Astrocyte (in vitro differentiated cells and primary cell): Measurements from ENCODE around the gene HDAC10. TPM values are rescaled to one million over a fixed set of nuclear protein-coding genes. Genes with fewer than 3 reads are reported as not detected.

Experiments used
- DNase-seq: peaks from one replicate; pipeline ENCODE4 v3.0.0-alpha.2; 2010; ENCODE audit warnings: low read depth
- FAIRE-seq: peaks from 2 replicates; lab custom pipeline; 2011; peaks lifted over from hg19 to GRCh38; lab: Jason Lieb, UNC
- H2AFZ ChIP-seq: 2 replicates; pipeline ENCODE4 v1.6.0; 2012; ENCODE audit warnings: low read depth, low read length, inconsistent platforms
- H3K27ac ChIP-seq: 2 replicates; pipeline ENCODE4 v1.5.1; 2011; ENCODE audit warnings: low read depth, low read length, inconsistent platforms
- H3K27me3 ChIP-seq: 2 replicates; pipeline ENCODE4 v1.6.0; 2011; ENCODE audit warnings: low read length, inconsistent platforms; ENCODE audit not compliant: insufficient read depth
- H3K36me3 ChIP-seq: 2 replicates; pipeline ENCODE4 v1.5.1; 2011; ENCODE audit warnings: low read length, inconsistent platforms; ENCODE audit not compliant: insufficient read depth
- H3K4me1 ChIP-seq: 2 replicates; pipeline ENCODE4 v1.5.1; 2011; ENCODE audit warnings: low read length, inconsistent platforms; ENCODE audit not compliant: insufficient read depth
- H3K4me2 ChIP-seq: 2 replicates; pipeline ENCODE4 v1.6.0; 2012; ENCODE audit warnings: low read length, inconsistent platforms
- H3K4me3 ChIP-seq: 2 replicates; pipeline ENCODE4 v1.5.1; 2011; ENCODE audit warnings: low read depth, mild to moderate bottlenecking, low read length, inconsistent platforms; ENCODE audit not compliant: insufficient read depth
- H3K79me2 ChIP-seq: 2 replicates; pipeline ENCODE4 v1.6.0; 2012; ENCODE audit warnings: mild to moderate bottlenecking, low read length, inconsistent platforms; ENCODE audit not compliant: insufficient read depth
- H3K9ac ChIP-seq: 2 replicates; pipeline ENCODE4 v1.6.0; 2012; ENCODE audit warnings: mild to moderate bottlenecking, low read length, inconsistent platforms
- H3K9me3 ChIP-seq: 2 replicates; pipeline ENCODE4 v1.5.1; 2012; ENCODE audit warnings: low read depth, mild to moderate bottlenecking, low read length, inconsistent platforms; ENCODE audit not compliant: insufficient read depth
- H4K20me1 ChIP-seq: 2 replicates; pipeline ENCODE4 v1.6.0; 2012; ENCODE audit warnings: low read length, inconsistent platforms; ENCODE audit not compliant: insufficient read depth
- H3K27ac Mint-ChIP-seq: one replicate; pipeline ENCODE4 v1.8.0; 2021; ENCODE audit warnings: mild to moderate bottlenecking, mixed read lengths; ENCODE audit not compliant: unreplicated experiment
- H3K27me3 Mint-ChIP-seq: one replicate; pipeline ENCODE4 v1.8.0; 2021; ENCODE audit warnings: low read depth, mixed read lengths; ENCODE audit not compliant: unreplicated experiment
- H3K36me3 Mint-ChIP-seq: one replicate; pipeline ENCODE4 v1.8.0; 2021; ENCODE audit warnings: low read depth, mixed read lengths; ENCODE audit not compliant: unreplicated experiment
- H3K4me1 Mint-ChIP-seq: one replicate; pipeline ENCODE4 v1.8.0; 2021; ENCODE audit warnings: low read depth, mixed read lengths; ENCODE audit not compliant: unreplicated experiment
- H3K4me3 Mint-ChIP-seq: one replicate; pipeline ENCODE4 v1.8.0; 2021; ENCODE audit warnings: mild to moderate bottlenecking, moderate library complexity, mixed read lengths; ENCODE audit not compliant: unreplicated experiment
- H3K9me3 Mint-ChIP-seq: one replicate; pipeline ENCODE4 v1.8.0; 2021; ENCODE audit warnings: mild to moderate bottlenecking, mixed read lengths; ENCODE audit not compliant: unreplicated experiment
- EZH2 ChIP-seq: IDR thresholded peaks from 2 replicates; pipeline ENCODE4 v1.6.1; 2012; ENCODE audit warnings: mild to moderate bottlenecking, low read length, inconsistent platforms; ENCODE audit not compliant: insufficient read depth
- total RNA-seq: library from RNA; stranded (reverse); gene quantifications from 2 replicates; pipeline ENCODE4 v1.2.1, GENCODE V29; 2021
- TF ChIP-seq, protein P1 (sequence below): IDR thresholded peaks from 2 replicates; pipeline ENCODE4 v1.5.1; 2011; ENCODE audit warnings: low read depth, mild to moderate bottlenecking, inconsistent platforms, low read length, moderate library complexity; ENCODE audit not compliant: insufficient read depth

HDAC10 gene
- total RNA-seq, 1 donor from 2014 or later = 46.5 TPM

GRCh38 chr22:50257451-50258360, 6.6 kb upstream of the HDAC10 start:
- no peak overlapping the region for H3K4me3 ChIP-seq
- no peak overlapping the region for H3K27ac ChIP-seq
- H2AFZ ChIP-seq = no peak overlapping the region
- Mint-ChIP-seq H3K4me1 (peaks cover 7% of the 10 kb centered on the region), H3K27ac (no peak overlapping the region), H3K4me3 (no peak overlapping the region), H3K27me3 (no peaks in the 10 kb centered on the region), H3K36me3 (peaks cover 2% of the 10 kb centered on the region), H3K9me3 (no peaks in the 10 kb centered on the region)
- DNase-seq (no peak), FAIRE-seq (no peak)
- no peak overlapping the region for H3K9ac ChIP-seq
- no peaks in the 10 kb centered on the region for H3K9me3 ChIP-seq
- no peaks in the 10 kb centered on the region for H3K36me3 ChIP-seq
- H3K4me2 ChIP-seq = no peak overlapping the region
- H3K4me1 ChIP-seq = peaks cover 14% of the 10 kb centered on the region
- H4K20me1 ChIP-seq = peaks cover 20% of the 10 kb centered on the region
- no peaks in the 10 kb centered on the region for H3K27me3 ChIP-seq
- peaks cover 26% of the 10 kb centered on the region for H3K79me2 ChIP-seq
- TF ChIP-seq EZH2 = no peak
- TF ChIP-seq, protein P1, sequence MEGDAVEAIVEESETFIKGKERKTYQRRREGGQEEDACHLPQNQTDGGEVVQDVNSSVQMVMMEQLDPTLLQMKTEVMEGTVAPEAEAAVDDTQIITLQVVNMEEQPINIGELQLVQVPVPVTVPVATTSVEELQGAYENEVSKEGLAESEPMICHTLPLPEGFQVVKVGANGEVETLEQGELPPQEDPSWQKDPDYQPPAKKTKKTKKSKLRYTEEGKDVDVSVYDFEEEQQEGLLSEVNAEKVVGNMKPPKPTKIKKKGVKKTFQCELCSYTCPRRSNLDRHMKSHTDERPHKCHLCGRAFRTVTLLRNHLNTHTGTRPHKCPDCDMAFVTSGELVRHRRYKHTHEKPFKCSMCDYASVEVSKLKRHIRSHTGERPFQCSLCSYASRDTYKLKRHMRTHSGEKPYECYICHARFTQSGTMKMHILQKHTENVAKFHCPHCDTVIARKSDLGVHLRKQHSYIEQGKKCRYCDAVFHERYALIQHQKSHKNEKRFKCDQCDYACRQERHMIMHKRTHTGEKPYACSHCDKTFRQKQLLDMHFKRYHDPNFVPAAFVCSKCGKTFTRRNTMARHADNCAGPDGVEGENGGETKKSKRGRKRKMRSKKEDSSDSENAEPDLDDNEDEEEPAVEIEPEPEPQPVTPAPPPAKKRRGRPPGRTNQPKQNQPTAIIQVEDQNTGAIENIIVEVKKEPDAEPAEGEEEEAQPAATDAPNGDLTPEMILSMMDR = no peak

DNA sequence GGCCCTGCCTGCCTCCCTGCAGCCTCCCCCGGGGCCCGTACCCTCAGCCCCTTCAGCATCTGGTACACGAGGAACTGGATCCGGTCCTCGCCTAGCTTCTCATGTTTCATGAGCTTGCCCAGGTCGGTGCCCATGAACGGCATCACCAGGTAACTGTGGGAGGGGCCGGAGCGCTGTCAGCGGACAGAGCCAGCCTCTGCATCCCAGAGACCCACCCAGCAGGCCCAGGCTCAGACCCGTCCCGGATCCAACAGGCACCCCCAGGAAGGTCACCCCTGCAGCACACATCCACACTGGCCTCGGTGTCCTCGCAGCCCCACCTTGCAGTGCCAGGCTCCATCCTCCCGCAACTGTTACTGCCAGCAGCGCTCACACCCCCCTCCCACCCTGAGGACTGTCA, 6.0 kb upstream of the HDAC10 start:
- H3K36me3 Mint-ChIP-seq = peaks cover 2% of the 10 kb centered on the region
- H3K27me3 Mint-ChIP-seq = no peaks in the 10 kb centered on the region
- Histone ChIP-seq H3K27ac (no peak overlapping the region), H3K4me2 (no peak overlapping the region), H4K20me1 (peaks cover 26% of the 10 kb centered on the region), H3K79me2 (peaks cover 26% of the 10 kb centered on the region), H3K36me3 (no peaks in the 10 kb centered on the region), H3K9ac (no peak overlapping the region), H3K4me1 (peaks cover 8% of the 10 kb centered on the region), H3K4me3 (no peak overlapping the region), H3K27me3 (no peaks in the 10 kb centered on the region), H2AFZ (no peak overlapping the region), H3K9me3 (no peaks in the 10 kb centered on the region)
- H3K4me3 Mint-ChIP-seq = no peak overlapping the region
- H3K4me1 Mint-ChIP-seq = peaks cover 7% of the 10 kb centered on the region
- TF ChIP-seq EZH2 = no peak
- TF ChIP-seq, protein P1 = no peak
- no peak for FAIRE-seq
- no peak overlapping the region for H3K27ac Mint-ChIP-seq
- no peaks in the 10 kb centered on the region for H3K9me3 Mint-ChIP-seq
- DNase-seq = no peak
